Loucy (cell line): ENCODE data around the gene SMAD3.

ENCODE experiments used
- H2AFZ ChIP-seq: fragments of 200-600 bp; sonication (generic); 2 replicates; pipeline ENCODE4 v1.6.0; 2016; ENCODE audit warnings: antibody characterized with exemption, mild to moderate bottlenecking, low read length, moderate library complexity
- H3F3A ChIP-seq: fragments of 200-600 bp; 2 replicates; pipeline ENCODE4 v1.6.0; 2016; ENCODE audit warnings: antibody characterized with exemption, low read depth, mild to moderate bottlenecking
- H3K27me3 ChIP-seq: fragments of 200-600 bp; sonication (generic); 2 replicates; pipeline ENCODE4 v1.6.1; 2014; ENCODE audit warnings: low read length, mild to moderate bottlenecking; ENCODE audit not compliant: insufficient read depth, poor library complexity, severe bottlenecking
- H3K36me3 ChIP-seq: fragments of 200-600 bp; sonication (generic); 2 replicates; pipeline ENCODE4 v1.6.1; 2016; ENCODE audit warnings: low read length; ENCODE audit not compliant: insufficient read depth
- H3K4me1 ChIP-seq: fragments of 200-600 bp; sonication (generic); 2 replicates; pipeline ENCODE4 v1.5.1; 2014; ENCODE audit warnings: low read length, mild to moderate bottlenecking; ENCODE audit not compliant: insufficient read depth, poor library complexity, severe bottlenecking
- H3K4me2 ChIP-seq: fragments of 200-600 bp; sonication (generic); 2 replicates; pipeline ENCODE4 v1.6.0; 2014; ENCODE audit warnings: antibody characterized with exemption, low read length, low read depth, mild to moderate bottlenecking; ENCODE audit not compliant: poor library complexity, severe bottlenecking
- H3K4me3 ChIP-seq: fragments of 200-600 bp; sonication (generic); 2 replicates; pipeline ENCODE4 v1.5.1; 2014; ENCODE audit warnings: low read length, mild to moderate bottlenecking, mixed read lengths; ENCODE audit not compliant: poor library complexity, severe bottlenecking
- H3K79me2 ChIP-seq: fragments of 200-600 bp; sonication (generic); 2 replicates; pipeline ENCODE4 v1.6.1; 2014; ENCODE audit warnings: low read length; ENCODE audit not compliant: insufficient read depth
- H3K9ac ChIP-seq: fragments of 200-600 bp; sonication (generic); 2 replicates; pipeline ENCODE4 v1.6.0; 2014; ENCODE audit warnings: mild to moderate bottlenecking, low read depth, low read length, moderate library complexity; ENCODE audit not compliant: poor library complexity, severe bottlenecking
- H3K9me2 ChIP-seq: fragments of 200-600 bp; sonication (generic); replicated peaks from 2 replicates; pipeline ENCODE4 v1.6.1; 2016; ENCODE audit warnings: low read depth, low read length, mixed read lengths
- H3K9me3 ChIP-seq: fragments of 200-600 bp; sonication (generic); 2 replicates; pipeline ENCODE4 v1.6.1; 2014; ENCODE audit warnings: mild to moderate bottlenecking, antibody characterized with exemption, low read length, low read depth; ENCODE audit not compliant: insufficient read depth
- H4K20me1 ChIP-seq: fragments of 200-600 bp; sonication (generic); 2 replicates; pipeline ENCODE4 v1.6.0; 2014; ENCODE audit warnings: antibody characterized with exemption, low read length, mild to moderate bottlenecking; ENCODE audit not compliant: insufficient read depth, poor library complexity, severe bottlenecking
- CTCF ChIP-seq: fragments of 200-600 bp; sonication (generic); conservative IDR thresholded peaks from 2 replicates; pipeline ENCODE4 v1.5.1; 2014; ENCODE audit warnings: mild to moderate bottlenecking, antibody characterized with exemption, low read length
- EZH2phosphoT487 ChIP-seq: fragments of 200-600 bp; IDR thresholded peaks from 2 replicates; pipeline ENCODE4 v1.6.1; 2018; ENCODE audit warnings: antibody characterized with exemption, mild to moderate bottlenecking, moderate library complexity, borderline replicate concordance

The SMAD3 gene

GRCh38 chr15:67133026-67133425, 67.6 kb downstream of the SMAD3 start:
- Histone ChIP-seq H3K36me3 (peaks cover 12% of the 10 kb centered on the region; the same call in 1 of the 2 replicates), H3K27me3 (no peaks in the 10 kb centered on the region), H3K4me1 (peaks cover 48% of the 10 kb centered on the region), H3K79me2 (peaks cover 100% of the 10 kb centered on the region), H3K4me2 (peak overlapping the region; percentile 91), H3K9me3 (no peaks in the 10 kb centered on the region), H3K9me2 (no peaks in the 10 kb centered on the region), H3F3A (no peaks in the 10 kb centered on the region), H3K9ac (no peak overlapping the region), H4K20me1 (peaks cover 45% of the 10 kb centered on the region), H3K4me3 (no peak overlapping the region), H2AFZ (no peak overlapping the region)
- TF ChIP-seq EZH2phosphoT487 (no peak), CTCF (no peak)

GRCh38 chr15:67133738-67134066, 68.3 kb downstream of the SMAD3 start:
- Histone ChIP-seq H2AFZ (no peak overlapping the region), H3K79me2 (peaks cover 100% of the 10 kb centered on the region), H3K9me2 (no peaks in the 10 kb centered on the region), H3K4me2 (peak overlapping the region; percentile 91), H3K36me3 (peaks cover 11% of the 10 kb centered on the region; the same call in 1 of the 2 replicates), H3K27me3 (no peaks in the 10 kb centered on the region), H3K9ac (peak overlapping the region; percentile 67), H4K20me1 (peaks cover 52% of the 10 kb centered on the region), H3K4me1 (peaks cover 50% of the 10 kb centered on the region), H3K9me3 (no peaks in the 10 kb centered on the region), H3K4me3 (peak overlapping the region; percentile 69), H3F3A (no peaks in the 10 kb centered on the region)
- no peak for TF ChIP-seq EZH2phosphoT487
- TF ChIP-seq CTCF = no peak

GRCh38 chr15:67134067-67134838, 68.9 kb downstream of the SMAD3 start:
- Histone ChIP-seq H3K4me3 (peak overlapping the region; percentile 69), H3F3A (no peaks in the 10 kb centered on the region), H3K9ac (peak overlapping the region; percentile 67), H3K9me3 (no peaks in the 10 kb centered on the region), H3K4me2 (peak overlapping the region; percentile 91), H2AFZ (no peak overlapping the region), H3K27me3 (no peaks in the 10 kb centered on the region), H4K20me1 (peaks cover 57% of the 10 kb centered on the region), H3K9me2 (no peaks in the 10 kb centered on the region), H3K36me3 (peaks cover 7% of the 10 kb centered on the region; the same call in 1 of the 2 replicates), H3K79me2 (peaks cover 100% of the 10 kb centered on the region), H3K4me1 (peaks cover 55% of the 10 kb centered on the region)
- no peak for TF ChIP-seq CTCF
- no peak for TF ChIP-seq EZH2phosphoT487
